HL-60/S4 (cell line): ENCODE data around the gene FMN1.

Source experiments
- in situ Hi-C: fragments of 300-500 bp; cut with MboI; formaldehyde crosslinking; loops from 2 replicates; pipeline ENCODE4 v1.14.3; 2022; ENCODE audit warnings: low sequenced_read_pairs

Gene FMN1

GRCh38 chr15:32844118-32844711, 350.3 kb downstream of the FMN1 start:
- in situ Hi-C loops = no loop called here

GRCh38 chr15:32843219-32843815, 351.2 kb downstream of the FMN1 start:
- in situ Hi-C loops = no loop called here

- in situ Hi-C loops = no loop called here
Observed at GRCh38 chr15:32842081-32842480, 352.4 kb downstream of the FMN1 start.

GRCh38 chr15:32840507-32841245, 353.8 kb downstream of the FMN1 start:
- in situ Hi-C loops = no loop called here

GRCh38 chr15:32838820-32839219, 355.7 kb downstream of the FMN1 start:
- in situ Hi-C loops = no loop called here

GRCh38 chr15:32838338-32838737, 356.2 kb downstream of the FMN1 start:
- in situ Hi-C loops = no loop called here

GRCh38 chr15:32837935-32838334, 356.6 kb downstream of the FMN1 start:
- in situ Hi-C loops = no loop called here

GRCh38 chr15:32834156-32834555, 360.4 kb downstream of the FMN1 start:
- in situ Hi-C loops = no loop called here

GRCh38 chr15:32833379-32833821, 361.1 kb downstream of the FMN1 start:
- in situ Hi-C loops = no loop called here

- in situ Hi-C loops = no loop called here
Observed at GRCh38 chr15:32831485-32831884, 363.0 kb downstream of the FMN1 start.

GRCh38 chr15:32830241-32830640, 364.3 kb downstream of the FMN1 start:
- in situ Hi-C loops = no loop called here

- in situ Hi-C loops = no loop called here
Observed at GRCh38 chr15:32829436-32829835, 365.1 kb downstream of the FMN1 start.

GRCh38 chr15:32828507-32829186, 365.9 kb downstream of the FMN1 start:
- in situ Hi-C loops = no loop called here

- in situ Hi-C loops = no loop called here
Observed at GRCh38 chr15:32826685-32827084, 367.8 kb downstream of the FMN1 start.

- in situ Hi-C loops = no loop called here
Observed at GRCh38 chr15:32825219-32825618, 369.3 kb downstream of the FMN1 start.

- in situ Hi-C loops = no loop called here
Observed at GRCh38 chr15:32824777-32825176, 369.7 kb downstream of the FMN1 start.

- in situ Hi-C loops = no loop called here
Observed at GRCh38 chr15:32823750-32824149, 370.8 kb downstream of the FMN1 start.

- in situ Hi-C loops = no loop called here
Observed at GRCh38 chr15:32822739-32823138, 371.8 kb downstream of the FMN1 start.

- in situ Hi-C loops = no loop called here
Observed at GRCh38 chr15:32819448-32819847, 375.1 kb downstream of the FMN1 start.

- in situ Hi-C loops = no loop called here
Observed at GRCh38 chr15:32818758-32819447, 375.6 kb downstream of the FMN1 start.

GRCh38 chr15:32817577-32817976, 376.9 kb downstream of the FMN1 start:
- in situ Hi-C loops = no loop called here
